ENCODE measurements around the gene TAX1BP1. TPM values are rescaled to one million over a fixed set of nuclear protein-coding genes. Genes with fewer than 3 reads are reported as not detected.
A peak's percentile ranks its signal among the peaks of the same experiment; 100 is the strongest.

The TAX1BP1 gene
- total RNA-seq, 1 experiment from 2014 or later, result 190 TPM

DNA sequence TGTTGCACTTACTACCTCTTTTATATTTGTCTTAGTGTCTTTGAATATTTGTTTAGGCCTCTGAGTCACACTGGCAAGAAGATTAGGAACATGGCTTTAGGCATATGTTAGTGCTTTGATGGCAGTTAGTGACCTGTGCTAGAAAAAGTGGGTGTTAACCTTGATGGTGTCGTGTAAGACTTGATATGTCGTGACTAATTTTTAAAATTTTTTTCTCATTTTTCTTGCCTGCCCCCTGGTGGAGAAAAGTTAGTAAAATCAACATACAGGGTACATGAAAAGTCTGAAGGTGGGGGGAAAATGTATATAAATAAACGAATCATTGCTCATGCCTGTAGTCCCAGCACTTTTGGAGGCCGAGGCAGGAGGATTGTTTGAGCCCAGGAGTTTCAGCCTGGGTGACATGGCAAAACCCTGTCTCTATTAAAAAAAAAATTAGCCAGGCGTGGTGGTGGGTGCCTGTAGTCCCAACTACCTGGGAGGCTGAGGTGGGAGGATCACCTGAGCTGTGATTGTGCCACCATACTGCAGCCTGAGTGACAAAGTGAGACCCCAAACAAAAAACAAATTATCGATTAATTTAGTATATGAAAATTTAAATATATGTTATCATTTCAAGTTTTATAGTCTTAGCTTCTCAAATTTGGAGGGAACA lies 44.6 kb downstream of the TAX1BP1 start:
- Mint-ChIP-seq H3K4me1 (ENCODE audit: low read depth, unreplicated experiment) (peaks cover 27% of the 10 kb centered on the region), H3K4me3 (ENCODE audit: low read depth, unreplicated experiment) (peak overlapping the region; percentile 9), H3K27ac (ENCODE audit: unreplicated experiment) (peak overlapping the region; percentile 42), H3K36me3 (ENCODE audit: insufficient read depth, unreplicated experiment) (peaks cover 44% of the 10 kb centered on the region), H3K9me3 (ENCODE audit: low read depth, unreplicated experiment) (no peaks in the 10 kb centered on the region), H3K27me3 (ENCODE audit: unreplicated experiment) (no peaks in the 10 kb centered on the region)
- no TSS peak for BruUV-seq (replicated peaks)
- DNase-seq, result peak; percentile 67
- intact Hi-C loops (cut with micrococcal nuclease; ENCODE audit: unreplicated experiment), result no loop called here
- CTCF ChIA-PET, result interaction anchor here (0.7 to 1.5 kb wide), 6 partner anchors 10 to 588 kb away, joined by 3 to 4 read pairs (median 4); partner anchors contain the start of gene HIBADH
- peak; percentile 86 for TF ChIP-seq CTCF (IDR thresholded peaks at IDR 0.05; ENCODE audit: unreplicated experiment)

GRCh38 chr7:27788437-27788836 lies 48.5 kb downstream of the TAX1BP1 start:
- no peak overlapping the region for H3K4me3 Mint-ChIP-seq (ENCODE audit: low read depth, unreplicated experiment)
- no peaks in the 10 kb centered on the region for H3K9me3 Mint-ChIP-seq (ENCODE audit: low read depth, unreplicated experiment)
- intact Hi-C loops (cut with micrococcal nuclease; ENCODE audit: unreplicated experiment), result no loop called here
- no peak for TF ChIP-seq CTCF (IDR thresholded peaks at IDR 0.05; ENCODE audit: unreplicated experiment)
- CTCF ChIA-PET, result no interaction called here
- no peak for DNase-seq
- H3K27ac Mint-ChIP-seq (ENCODE audit: unreplicated experiment), result no peak overlapping the region
- peaks cover 64% of the 10 kb centered on the region for H3K36me3 Mint-ChIP-seq (ENCODE audit: insufficient read depth, unreplicated experiment)
- H3K27me3 Mint-ChIP-seq (ENCODE audit: unreplicated experiment), result no peaks in the 10 kb centered on the region
- no TSS peak for BruUV-seq (replicated peaks)
- peaks cover 29% of the 10 kb centered on the region for H3K4me1 Mint-ChIP-seq (ENCODE audit: low read depth, unreplicated experiment)

DNA sequence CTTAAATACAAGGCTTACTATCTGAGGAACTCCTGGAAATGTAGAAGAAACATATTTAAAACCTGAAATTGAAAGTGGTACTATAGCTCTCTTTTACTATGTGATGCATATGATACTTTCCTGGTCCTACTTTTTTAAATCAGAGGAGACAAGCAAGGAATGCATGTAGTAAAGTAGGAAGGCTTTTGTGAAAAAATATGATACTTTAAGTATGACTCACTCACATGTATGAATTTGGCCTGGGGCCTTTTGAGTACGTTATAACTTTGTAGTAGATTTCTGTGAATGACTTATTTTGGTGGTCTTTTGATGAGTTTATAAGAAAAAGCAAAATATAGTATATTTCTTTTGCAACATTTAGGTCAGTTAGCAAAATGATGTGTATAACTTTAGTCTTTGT lies 53.8 kb downstream of the TAX1BP1 start:
- H3K4me1 Mint-ChIP-seq (ENCODE audit: low read depth, unreplicated experiment), result peaks cover 22% of the 10 kb centered on the region
- H3K4me3 Mint-ChIP-seq (ENCODE audit: low read depth, unreplicated experiment), result no peak overlapping the region
- no peak for TF ChIP-seq CTCF (IDR thresholded peaks at IDR 0.05; ENCODE audit: unreplicated experiment)
- H3K27ac Mint-ChIP-seq (ENCODE audit: unreplicated experiment), result no peak overlapping the region
- BruUV-seq (replicated peaks), result no TSS peak
- H3K27me3 Mint-ChIP-seq (ENCODE audit: unreplicated experiment), result no peaks in the 10 kb centered on the region
- no peaks in the 10 kb centered on the region for H3K9me3 Mint-ChIP-seq (ENCODE audit: low read depth, unreplicated experiment)
- CTCF ChIA-PET, result no interaction called here
- H3K36me3 Mint-ChIP-seq (ENCODE audit: insufficient read depth, unreplicated experiment), result peaks cover 60% of the 10 kb centered on the region
- no peak for DNase-seq
- intact Hi-C loops (cut with micrococcal nuclease; ENCODE audit: unreplicated experiment), result no loop called here

DNA sequence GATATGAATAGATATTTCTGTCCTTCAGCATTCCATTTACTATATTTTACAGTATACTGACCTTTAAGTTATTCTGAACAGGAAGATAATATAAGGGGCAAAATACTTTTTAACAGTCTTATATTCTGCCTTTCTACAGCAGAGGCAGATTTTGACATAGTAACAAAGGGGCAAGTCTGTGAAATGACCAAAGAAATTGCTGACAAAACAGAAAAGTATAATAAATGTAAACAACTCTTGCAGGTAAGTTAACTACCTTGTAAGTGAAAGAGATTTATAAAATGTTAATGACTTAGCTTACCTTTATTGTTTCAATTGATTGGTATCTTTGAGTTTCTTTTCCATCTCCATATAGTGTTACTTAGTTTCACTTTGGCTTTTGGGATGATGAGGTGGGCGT lies 56.0 kb downstream of the TAX1BP1 start:
- CTCF ChIA-PET, result no interaction called here
- peaks cover 14% of the 10 kb centered on the region for H3K4me1 Mint-ChIP-seq (ENCODE audit: low read depth, unreplicated experiment)
- H3K4me3 Mint-ChIP-seq (ENCODE audit: low read depth, unreplicated experiment), result no peak overlapping the region
- H3K27me3 Mint-ChIP-seq (ENCODE audit: unreplicated experiment), result no peaks in the 10 kb centered on the region
- no peak for DNase-seq
- no peak overlapping the region for H3K27ac Mint-ChIP-seq (ENCODE audit: unreplicated experiment)
- no TSS peak for BruUV-seq (replicated peaks)
- peaks cover 46% of the 10 kb centered on the region for H3K36me3 Mint-ChIP-seq (ENCODE audit: insufficient read depth, unreplicated experiment)
- H3K9me3 Mint-ChIP-seq (ENCODE audit: low read depth, unreplicated experiment), result no peaks in the 10 kb centered on the region
- TF ChIP-seq CTCF (IDR thresholded peaks at IDR 0.05; ENCODE audit: unreplicated experiment), result no peak
- intact Hi-C loops (cut with micrococcal nuclease; ENCODE audit: unreplicated experiment), result no loop called here
